SU-DHL-6 (cell line): ENCODE data around the gene CASP10.

ENCODE experiments used
- EZH2phosphoT487 ChIP-seq: fragments of 200-600 bp; sonication (generic), shearing (Covaris generic); conservative IDR thresholded peaks from 2 replicates; pipeline ENCODE4 v1.6.1; 2018; ENCODE audit warnings: mild to moderate bottlenecking, antibody characterized with exemption, low read length, moderate library complexity, mixed read lengths
- TF ChIP-seq, protein P1 (sequence below): fragments of 200-600 bp; sonication (generic); IDR thresholded peaks from one replicate; pipeline ENCODE4 v1.5.1; 2017; ENCODE audit warnings: antibody characterized with exemption, mild to moderate bottlenecking, low read length, moderate library complexity; ENCODE audit not compliant: insufficient read depth, poor library complexity, severe bottlenecking

DNA sequence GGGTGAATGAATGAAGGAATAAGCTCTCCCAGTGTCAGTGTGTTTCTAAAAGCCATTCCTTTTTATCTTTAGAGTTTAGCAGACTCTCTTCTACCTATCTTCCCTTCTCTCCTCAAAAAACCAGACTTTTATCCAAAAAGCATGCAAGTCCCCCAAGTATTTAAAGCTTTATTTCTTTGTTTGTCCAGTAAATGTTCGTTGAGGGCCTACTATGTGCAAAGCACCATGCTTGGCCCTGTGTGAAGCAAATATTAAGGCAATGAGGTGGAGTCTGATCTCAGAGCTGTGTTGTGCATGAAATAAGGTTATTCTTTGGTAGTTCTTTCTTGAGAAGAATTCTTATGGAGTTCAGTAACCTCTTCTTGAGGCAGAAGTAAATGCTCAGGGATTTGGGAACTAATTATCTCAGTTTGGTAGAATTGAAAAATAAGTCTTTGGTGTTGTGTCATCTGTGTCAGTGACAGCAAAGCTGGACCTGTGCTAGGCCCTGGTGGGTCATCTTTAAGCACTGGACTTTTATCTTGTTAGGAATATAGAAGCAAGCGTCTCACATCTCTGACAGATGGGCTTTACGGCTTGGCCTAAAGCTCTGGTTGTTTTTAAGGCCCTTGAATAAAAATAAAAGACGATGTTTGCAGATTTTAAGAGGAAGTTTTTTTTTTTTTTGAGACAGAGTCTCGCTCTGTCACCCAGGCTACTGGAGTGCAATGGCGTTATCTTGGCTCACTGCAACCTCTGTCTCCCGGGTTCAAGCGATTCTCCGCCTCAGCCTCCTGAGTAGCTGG is 28.1 kb upstream of the CASP10 start:
- TF ChIP-seq, protein P1, sequence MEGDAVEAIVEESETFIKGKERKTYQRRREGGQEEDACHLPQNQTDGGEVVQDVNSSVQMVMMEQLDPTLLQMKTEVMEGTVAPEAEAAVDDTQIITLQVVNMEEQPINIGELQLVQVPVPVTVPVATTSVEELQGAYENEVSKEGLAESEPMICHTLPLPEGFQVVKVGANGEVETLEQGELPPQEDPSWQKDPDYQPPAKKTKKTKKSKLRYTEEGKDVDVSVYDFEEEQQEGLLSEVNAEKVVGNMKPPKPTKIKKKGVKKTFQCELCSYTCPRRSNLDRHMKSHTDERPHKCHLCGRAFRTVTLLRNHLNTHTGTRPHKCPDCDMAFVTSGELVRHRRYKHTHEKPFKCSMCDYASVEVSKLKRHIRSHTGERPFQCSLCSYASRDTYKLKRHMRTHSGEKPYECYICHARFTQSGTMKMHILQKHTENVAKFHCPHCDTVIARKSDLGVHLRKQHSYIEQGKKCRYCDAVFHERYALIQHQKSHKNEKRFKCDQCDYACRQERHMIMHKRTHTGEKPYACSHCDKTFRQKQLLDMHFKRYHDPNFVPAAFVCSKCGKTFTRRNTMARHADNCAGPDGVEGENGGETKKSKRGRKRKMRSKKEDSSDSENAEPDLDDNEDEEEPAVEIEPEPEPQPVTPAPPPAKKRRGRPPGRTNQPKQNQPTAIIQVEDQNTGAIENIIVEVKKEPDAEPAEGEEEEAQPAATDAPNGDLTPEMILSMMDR, result no peak
- no peak for TF ChIP-seq EZH2phosphoT487
